Large intestine (tissue), 3 donors: ENCODE results near the gene DTHD1. TPM values are rescaled to one million over a fixed set of nuclear protein-coding genes. Genes with fewer than 3 reads are reported as not detected.

ENCODE experiments used
- DNase-seq, 2 donors: peaks; one replicate each; pipeline versions ENCODE4 v3.0.0 to v3.0.0-alpha.2; 2013
- H3K27ac ChIP-seq: one replicate; pipeline ENCODE4 v1.5.1; 2013; ENCODE audit warnings: low read length
- H3K27me3 ChIP-seq: 2 replicates; pipeline ENCODE4 v1.6.1; 2013; ENCODE audit warnings: low read length; ENCODE audit not compliant: control insufficient read depth, insufficient read depth
- H3K36me3 ChIP-seq: 2 replicates; pipeline ENCODE4 v1.6.1; 2013; ENCODE audit warnings: low read length; ENCODE audit not compliant: control insufficient read depth, insufficient read depth
- H3K4me1 ChIP-seq: one replicate; pipeline ENCODE4 v1.6.1; 2013; ENCODE audit warnings: low read length; ENCODE audit not compliant: control insufficient read depth, insufficient read depth
- H3K4me3 ChIP-seq: one replicate; pipeline ENCODE4 v1.5.1; 2013; ENCODE audit warnings: low read length
- H3K9me3 ChIP-seq: one replicate; pipeline ENCODE4 v1.6.1; 2013; ENCODE audit warnings: mild to moderate bottlenecking, low read depth, low read length, moderate library complexity; ENCODE audit not compliant: control insufficient read depth
- WGBS: methylation state at CpG from one replicate; pipeline ENCODE4 v1.1.5; 2013; ENCODE audit warnings: low lambda C conversion rate; ENCODE audit not compliant: insufficient coverage; 5-methylcytosine and 5-hydroxymethylcytosine counted together
- polyA plus RNA-seq: library from polyadenylated mRNA; unstranded; fragments of 120-200 nt; gene quantifications from one replicate; pipeline ENCODE4 v1.2.1, GENCODE V29; 2013

DTHD1 gene
- polyA plus RNA-seq, 1 donor, result 0.16 TPM

DNA sequence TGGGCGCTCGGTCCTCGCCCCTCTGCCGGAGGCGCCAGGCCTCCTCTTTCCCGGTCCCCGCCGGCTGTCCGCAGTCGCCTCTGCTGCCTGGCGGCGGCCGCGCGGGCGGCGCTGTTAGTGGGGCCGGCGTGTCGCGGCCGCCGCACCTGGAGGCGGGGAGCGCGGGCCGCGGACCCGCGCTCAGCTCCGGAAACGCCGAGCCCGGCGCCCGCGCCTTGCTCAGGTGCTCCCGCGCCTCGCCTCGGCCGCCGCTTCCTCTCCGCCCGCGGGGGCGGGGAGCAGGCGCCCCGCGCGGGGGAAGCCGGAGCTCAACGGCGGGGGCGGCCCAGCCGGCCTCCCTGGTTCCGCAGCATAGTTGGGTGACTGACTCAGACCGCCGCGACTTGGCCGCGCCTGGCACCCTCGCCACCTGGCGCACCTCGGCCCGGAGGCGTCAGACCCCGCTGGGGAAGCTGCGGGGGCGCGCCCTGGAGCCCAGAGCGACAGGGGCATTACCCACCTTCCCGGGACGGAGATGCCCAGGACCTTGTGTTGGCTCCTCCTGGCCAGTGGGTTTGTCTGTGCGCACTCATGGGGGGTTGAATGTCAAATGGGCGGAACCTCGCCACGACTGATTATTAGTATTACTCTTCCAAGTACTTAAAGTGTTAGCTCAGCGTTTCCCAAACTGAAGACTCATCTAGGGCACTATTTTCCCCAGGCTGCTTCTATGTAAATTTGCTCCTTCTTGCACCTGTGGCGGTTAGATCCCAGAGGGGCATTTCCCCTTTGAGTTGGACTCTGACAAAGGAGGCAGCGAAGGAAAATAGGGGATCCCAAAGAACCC lies 36.9 kb upstream of the DTHD1 start, which contains the start of gene ARAP2:
Gene ARAP2 (minus strand): TSS at position 258 of the 826 bp plus-strand sequence. CDS start 15,028 bp downstream, outside the sequence.
- 43% methylated on average over 2 of the region's 81 CpGs for WGBS

DNA sequence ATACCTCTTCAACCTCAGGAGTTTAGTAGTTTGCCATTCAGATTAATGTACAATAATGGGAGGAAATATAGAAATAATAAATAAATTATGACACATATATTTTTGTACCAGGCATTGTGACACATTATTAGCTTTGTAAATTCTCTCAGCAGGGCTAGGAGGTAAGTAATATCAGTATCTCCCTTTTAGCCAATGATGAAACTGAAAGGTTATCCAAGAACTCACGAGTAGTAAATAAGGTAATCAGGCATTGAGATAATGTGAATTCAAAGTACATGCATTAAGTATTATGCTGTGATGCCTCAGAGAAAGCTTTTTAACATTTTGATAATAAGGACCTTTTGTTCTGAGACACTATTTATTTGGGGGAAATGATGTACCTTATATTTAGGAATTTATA lies 31.8 kb upstream of the DTHD1 start:
- H3K4me1 ChIP-seq, result no peaks in the 10 kb centered on the region
- H3K9me3 ChIP-seq, result no peaks in the 10 kb centered on the region
- peaks cover 3% of the 10 kb centered on the region for H3K27me3 ChIP-seq
- WGBS, result 25% methylated on average over 1 of the region's 1 CpG
- no peak overlapping the region for H3K27ac ChIP-seq
- peak in 1 of 2 donors; percentile 69 for DNase-seq
- H3K4me3 ChIP-seq, result no peak overlapping the region
- H3K36me3 ChIP-seq, result no peaks in the 10 kb centered on the region

More for the DNA sequence above, 36.9 kb upstream of the DTHD1 start, which contains the start of gene ARAP2:
- peak within 1 kb of the TSS; percentile 92 for H3K27ac ChIP-seq
- H3K36me3 ChIP-seq, result no peaks in the 10 kb centered on the region
- no peaks in the 10 kb centered on the region for H3K9me3 ChIP-seq
- H3K4me3 ChIP-seq, result peak within 1 kb of the TSS; percentile 83
- DNase-seq, result peak in 1 of 2 donors; percentile 42
- H3K27me3 ChIP-seq, result peaks cover 6% of the 10 kb centered on the region
- no peaks in the 10 kb centered on the region for H3K4me1 ChIP-seq

DNA sequence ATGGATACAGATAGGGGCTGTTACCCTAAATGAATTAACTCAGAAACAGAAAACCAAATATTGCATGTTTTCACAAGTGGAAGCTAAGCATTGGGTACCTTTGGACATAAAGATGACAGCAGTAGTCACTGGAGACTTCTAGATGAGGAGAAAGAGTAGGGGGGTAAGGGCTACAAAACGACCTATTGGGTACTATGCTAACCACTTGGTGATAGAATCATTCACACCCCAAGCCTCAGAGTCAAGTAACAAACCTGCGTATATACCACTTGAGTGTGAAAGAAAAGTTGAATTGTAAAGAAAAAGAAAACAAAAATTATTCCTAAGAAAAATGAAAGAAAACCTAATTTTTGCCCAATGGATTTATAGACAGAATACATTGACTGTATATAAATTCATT lies 29.4 kb upstream of the DTHD1 start:
- 83% methylated on average over 1 of the region's 2 CpGs for WGBS
- no peaks in the 10 kb centered on the region for H3K36me3 ChIP-seq
- H3K27ac ChIP-seq, result no peak overlapping the region
- no peak for DNase-seq
- no peaks in the 10 kb centered on the region for H3K27me3 ChIP-seq
- H3K4me3 ChIP-seq, result no peak overlapping the region
- no peaks in the 10 kb centered on the region for H3K9me3 ChIP-seq
- H3K4me1 ChIP-seq, result no peaks in the 10 kb centered on the region

DNA sequence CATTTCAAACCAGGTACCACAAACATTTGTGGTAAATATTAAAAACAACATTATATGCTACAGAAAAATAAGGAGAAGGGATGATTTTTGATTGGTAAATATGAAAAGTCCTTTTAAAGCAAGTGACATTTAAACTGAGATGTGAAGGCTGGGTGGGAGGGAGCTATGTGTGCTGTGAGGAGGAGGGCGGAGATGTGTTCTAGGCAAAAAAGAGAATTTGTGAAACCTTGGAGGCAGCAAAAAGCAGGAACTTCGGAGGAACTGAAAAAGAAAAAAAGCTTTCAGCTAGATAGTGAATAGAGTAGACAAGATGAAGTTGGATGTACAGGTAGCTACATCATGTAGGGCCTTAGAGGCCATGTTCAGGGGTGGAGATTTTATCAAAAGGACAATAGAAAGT lies 27.0 kb upstream of the DTHD1 start:
- Histone ChIP-seq H3K4me3 (no peak overlapping the region), H3K4me1 (no peaks in the 10 kb centered on the region), H3K9me3 (no peaks in the 10 kb centered on the region), H3K36me3 (no peaks in the 10 kb centered on the region), H3K27me3 (no peaks in the 10 kb centered on the region), H3K27ac (no peak overlapping the region)
- no peak for DNase-seq
- 100% methylated on average over 1 of the region's 2 CpGs for WGBS

DNA sequence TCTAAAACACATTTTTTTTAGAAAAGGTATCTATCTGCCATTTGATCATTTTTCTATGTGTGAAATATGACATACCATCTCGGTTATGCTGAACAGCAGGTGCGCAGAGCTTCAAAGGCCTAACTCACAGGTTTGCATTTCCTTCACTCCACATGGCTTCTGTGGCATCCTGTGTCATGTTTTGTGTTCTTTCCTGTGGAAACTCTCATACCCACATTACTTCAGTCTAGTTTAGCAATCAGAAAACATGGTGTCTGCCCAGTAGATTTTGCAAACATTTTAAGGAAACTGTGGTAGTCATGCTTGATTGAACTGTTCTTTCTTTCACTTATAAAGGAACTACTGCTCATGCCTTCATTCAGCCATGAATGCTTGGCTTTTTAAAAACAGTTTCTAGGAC lies 25.8 kb upstream of the DTHD1 start:
- Histone ChIP-seq H3K27ac (no peak overlapping the region), H3K4me1 (no peaks in the 10 kb centered on the region), H3K9me3 (no peaks in the 10 kb centered on the region), H3K4me3 (no peak overlapping the region), H3K27me3 (no peaks in the 10 kb centered on the region), H3K36me3 (no peaks in the 10 kb centered on the region)
- no peak for DNase-seq
- 83% methylated on average over 1 of the region's 2 CpGs for WGBS

DNA sequence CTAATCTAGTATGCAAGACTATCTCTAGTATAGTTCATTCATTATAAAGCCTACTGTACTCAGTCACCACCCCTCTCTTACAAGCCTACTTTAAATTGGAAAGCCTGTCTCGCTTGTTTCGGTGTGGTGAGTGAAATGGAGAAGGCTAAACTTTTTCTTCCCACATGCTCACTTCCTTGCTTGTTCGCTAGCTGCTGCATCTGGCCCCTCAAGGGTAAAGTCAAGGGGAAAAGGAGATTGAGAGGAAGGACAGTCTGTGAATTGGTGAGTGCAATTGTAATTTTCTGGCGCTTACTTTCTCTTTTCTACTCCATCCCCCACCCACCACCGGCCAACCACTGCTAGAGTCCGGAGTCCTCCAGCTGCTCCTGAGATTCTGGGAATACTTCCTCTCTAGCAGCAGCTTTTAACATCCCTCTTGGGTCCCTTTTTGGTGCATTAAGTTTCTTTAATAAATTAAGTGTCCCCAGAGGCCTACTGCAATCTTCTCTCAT lies 25.0 kb upstream of the DTHD1 start:
- Histone ChIP-seq H3K27me3 (no peaks in the 10 kb centered on the region), H3K4me1 (no peaks in the 10 kb centered on the region), H3K9me3 (no peaks in the 10 kb centered on the region), H3K36me3 (no peaks in the 10 kb centered on the region), H3K27ac (no peak overlapping the region), H3K4me3 (no peak overlapping the region)
- WGBS, result no CpG with 5 or more reads among the region's 6 CpGs
- DNase-seq, result peak in 1 of 2 donors; percentile 41

DNA sequence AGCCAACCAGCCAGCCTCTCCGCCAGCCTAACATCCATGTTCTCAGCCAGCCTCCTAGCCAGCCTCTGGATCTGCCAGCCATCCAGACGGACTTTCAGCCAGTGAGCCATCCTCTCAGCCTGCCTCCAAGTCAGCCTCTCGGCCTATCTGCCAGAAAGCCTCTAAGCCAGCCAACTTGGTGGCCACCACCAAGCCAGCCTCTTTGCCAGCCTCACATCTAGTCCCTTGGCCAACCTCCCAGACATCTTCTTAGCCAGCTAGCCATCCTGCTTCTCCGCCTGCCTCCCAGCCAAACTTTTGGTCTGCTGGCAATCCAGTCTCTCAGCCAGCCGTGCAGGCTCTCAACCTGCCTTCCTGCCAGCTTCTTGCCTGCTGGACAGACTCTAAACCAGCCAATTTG lies 20.7 kb upstream of the DTHD1 start:
- no CpG with 5 or more reads among the region's 5 CpGs for WGBS
- Histone ChIP-seq H3K4me1 (no peaks in the 10 kb centered on the region), H3K27ac (no peak overlapping the region), H3K4me3 (no peak overlapping the region), H3K9me3 (no peaks in the 10 kb centered on the region), H3K27me3 (no peaks in the 10 kb centered on the region), H3K36me3 (no peaks in the 10 kb centered on the region)
- DNase-seq, result no peak

DNA sequence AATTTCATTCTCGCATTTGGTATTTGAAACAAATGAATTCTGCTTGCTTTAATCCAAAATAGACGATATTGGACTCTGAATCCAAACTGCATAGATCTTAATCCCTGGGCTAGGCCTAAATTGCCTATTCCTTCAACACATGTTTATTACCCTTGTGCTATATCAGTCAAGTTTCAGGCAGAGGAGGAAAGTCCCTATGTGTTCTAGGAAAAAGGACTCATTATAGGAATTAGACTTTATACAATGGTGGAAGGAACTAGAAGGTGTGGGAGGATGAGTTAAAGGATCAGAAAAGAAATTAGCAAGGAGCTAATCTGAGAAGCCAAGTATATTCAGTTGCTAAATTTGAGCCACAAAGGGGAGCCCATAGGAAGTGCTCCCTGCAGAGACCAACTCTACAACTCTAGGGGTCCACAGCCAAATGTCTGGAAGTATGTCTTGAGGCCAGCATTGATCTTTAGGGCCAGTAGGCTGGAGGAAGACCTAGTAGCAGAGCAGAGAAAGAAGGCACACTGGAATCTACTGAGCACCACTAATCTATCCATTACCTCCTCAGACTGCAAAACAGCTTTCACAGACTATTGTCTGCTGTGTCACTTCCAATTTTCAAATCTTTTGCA lies 17.1 kb upstream of the DTHD1 start:
- Histone ChIP-seq H3K4me3 (no peak overlapping the region), H3K9me3 (no peaks in the 10 kb centered on the region), H3K27ac (no peak overlapping the region), H3K36me3 (no peaks in the 10 kb centered on the region), H3K27me3 (no peaks in the 10 kb centered on the region), H3K4me1 (no peaks in the 10 kb centered on the region)
- 80% methylated on average over 2 of the region's 2 CpGs for WGBS
- no peak for DNase-seq

DNA sequence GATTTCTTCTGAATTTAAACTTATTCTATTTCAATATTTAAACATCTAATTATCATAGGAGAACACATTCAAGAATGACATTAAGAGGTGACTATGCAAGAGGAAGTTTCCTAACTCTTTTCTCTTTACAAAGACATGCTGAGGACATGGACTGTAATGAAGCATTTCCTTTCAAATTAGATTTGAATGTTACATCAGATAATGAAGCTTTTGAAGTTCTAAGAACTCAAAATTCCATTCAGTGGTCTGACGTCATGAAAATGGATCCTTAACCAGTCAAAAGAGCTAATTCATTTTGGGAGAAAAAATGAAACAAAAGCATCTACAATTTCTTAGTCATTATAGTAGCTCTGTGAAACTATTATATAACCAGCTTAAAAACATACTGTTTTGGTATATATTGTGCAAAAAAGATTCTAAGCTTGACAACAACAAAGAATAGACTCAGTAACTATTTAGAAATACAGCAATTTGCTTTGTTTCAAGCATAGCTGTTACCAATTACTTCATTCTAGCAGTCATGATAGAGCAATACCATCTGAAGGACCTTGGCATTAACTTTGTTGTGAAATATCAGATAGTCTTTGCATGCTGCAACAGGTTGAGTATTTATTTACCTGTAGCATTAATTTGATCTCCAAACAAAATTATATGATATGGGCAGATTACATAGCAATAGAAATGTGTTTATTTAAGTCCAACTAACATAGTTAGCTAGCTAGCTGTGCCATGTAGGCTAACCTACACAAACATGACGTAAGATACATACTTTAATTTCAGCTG lies 13.7 kb upstream of the DTHD1 start:
- DNase-seq, result no peak
- H3K4me1 ChIP-seq, result no peaks in the 10 kb centered on the region
- H3K36me3 ChIP-seq, result no peaks in the 10 kb centered on the region
- no peak overlapping the region for H3K27ac ChIP-seq
- no peak overlapping the region for H3K4me3 ChIP-seq
- H3K27me3 ChIP-seq, result no peaks in the 10 kb centered on the region
- no peaks in the 10 kb centered on the region for H3K9me3 ChIP-seq
- 67% methylated on average over 1 of the region's 2 CpGs for WGBS

DNA sequence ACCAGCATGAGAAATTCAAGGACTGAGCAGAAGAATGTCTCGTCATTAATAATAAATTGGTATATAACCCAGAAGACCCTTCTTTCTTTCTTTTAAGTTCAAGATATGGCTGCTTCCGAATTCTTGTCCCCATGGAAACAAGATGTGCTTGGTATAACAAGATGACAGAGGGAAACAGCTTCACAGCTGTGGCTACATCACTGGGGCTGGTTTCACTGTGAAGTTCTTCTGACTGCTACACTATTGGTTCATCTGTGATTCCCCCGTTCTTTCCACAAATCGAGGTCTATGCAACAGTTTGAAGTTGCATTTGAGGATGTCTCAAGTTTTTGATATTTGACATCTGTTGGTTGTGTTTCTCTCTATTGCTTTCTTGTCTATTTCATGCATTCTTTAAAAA lies 12.3 kb upstream of the DTHD1 start:
- H3K27me3 ChIP-seq, result no peaks in the 10 kb centered on the region
- H3K4me3 ChIP-seq, result no peak overlapping the region
- H3K4me1 ChIP-seq, result no peaks in the 10 kb centered on the region
- WGBS, result 83% methylated on average over 1 of the region's 4 CpGs
- H3K9me3 ChIP-seq, result no peaks in the 10 kb centered on the region
- DNase-seq, result no peak
- no peak overlapping the region for H3K27ac ChIP-seq
- no peaks in the 10 kb centered on the region for H3K36me3 ChIP-seq
